ENCODE results near the gene BRIP1. TPM values are rescaled to one million over a fixed set of nuclear protein-coding genes. Genes with fewer than 3 reads are reported as not detected.

Gene BRIP1
- total and polyA plus RNA-seq, 2 experiments from 2014 or later, result 8.0 to 23.1 TPM

DNA sequence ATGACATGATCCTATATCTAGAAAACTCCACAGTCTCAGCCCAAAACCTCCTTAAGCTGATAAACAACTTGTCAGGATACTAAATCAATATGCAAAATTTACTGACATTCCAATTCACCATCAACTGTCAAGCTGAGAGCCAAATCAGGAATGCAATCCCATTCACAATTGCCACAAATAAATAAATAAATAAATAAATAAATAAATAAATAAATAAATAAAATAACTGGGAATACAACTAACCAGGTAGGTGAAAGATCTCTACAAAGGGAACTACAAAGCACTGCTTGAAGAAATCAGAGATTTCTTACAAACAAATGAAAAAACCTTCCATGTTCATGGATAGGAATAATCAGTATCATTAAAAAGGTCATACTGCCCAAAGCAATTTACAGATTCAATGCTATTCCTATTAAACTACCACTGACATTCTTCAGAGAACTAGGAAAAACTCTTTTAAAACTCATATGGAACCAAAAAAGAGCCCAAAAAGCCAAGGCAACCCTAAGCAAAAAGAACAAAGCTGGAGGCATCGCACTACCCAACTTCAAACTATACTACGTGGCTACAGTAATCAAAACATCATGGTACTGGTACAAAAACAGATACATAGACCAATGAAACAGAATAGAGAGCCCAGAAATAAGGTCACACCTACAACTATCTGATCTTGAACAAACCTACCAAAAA, 37.7 kb downstream of the BRIP1 start (continued):
- TF ChIP-seq ZNF462 (CRISPR knock-in tag; IDR thresholded peaks at IDR 0.05), result no peak
- TF ChIP-seq, protein P1, sequence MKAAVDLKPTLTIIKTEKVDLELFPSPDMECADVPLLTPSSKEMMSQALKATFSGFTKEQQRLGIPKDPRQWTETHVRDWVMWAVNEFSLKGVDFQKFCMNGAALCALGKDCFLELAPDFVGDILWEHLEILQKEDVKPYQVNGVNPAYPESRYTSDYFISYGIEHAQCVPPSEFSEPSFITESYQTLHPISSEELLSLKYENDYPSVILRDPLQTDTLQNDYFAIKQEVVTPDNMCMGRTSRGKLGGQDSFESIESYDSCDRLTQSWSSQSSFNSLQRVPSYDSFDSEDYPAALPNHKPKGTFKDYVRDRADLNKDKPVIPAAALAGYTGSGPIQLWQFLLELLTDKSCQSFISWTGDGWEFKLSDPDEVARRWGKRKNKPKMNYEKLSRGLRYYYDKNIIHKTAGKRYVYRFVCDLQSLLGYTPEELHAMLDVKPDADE (IDR thresholded peaks at IDR 0.05), result no peak
- TF ChIP-seq REST (IDR thresholded peaks at IDR 0.05; ENCODE audit: unreplicated experiment), result no peak
- no peak for TF ChIP-seq ZNF114 (CRISPR knock-in tag; IDR thresholded peaks at IDR 0.05)
- TF ChIP-seq EZH2phosphoT487 (IDR thresholded peaks at IDR 0.05; ENCODE audit: unreplicated experiment), result no peak
- no peak for TF ChIP-seq POLR2AphosphoS5 (IDR thresholded peaks at IDR 0.05; ENCODE audit: low read depth)
- no peak for TF ChIP-seq NANOG (IDR thresholded peaks at IDR 0.05; ENCODE audit: borderline replicate concordance)
- TF ChIP-seq EZH2 (IDR thresholded peaks at IDR 0.05; ENCODE audit: low read depth, unreplicated experiment), result no peak
- TF ChIP-seq CREB1 (CRISPR knock-in tag; IDR thresholded peaks at IDR 0.05; ENCODE audit: low read depth), result no peak
- TF ChIP-seq JUNB (IDR thresholded peaks at IDR 0.05; ENCODE audit: unreplicated experiment), result no peak

Data from GM23338 (cell line).